Stomach smooth muscle (tissue), 2 donors: Measurements from ENCODE around the gene CAVIN1.
"Not testable (repeated sequence)": the region's sequence is repeated elsewhere in the genome, so short reads cannot be mapped to it uniquely, and the experiment has no call there.

ENCODE experiments used
- H3K27ac ChIP-seq: one replicate; pipeline ENCODE4 v1.7.0; 2013; ENCODE audit warnings: mild to moderate bottlenecking, low read length, inconsistent platforms
- H3K27me3 ChIP-seq, 2 donors: one replicate each; pipeline ENCODE4 v1.7.0; 2013; ENCODE audit warnings: low read length in 2 of 2; ENCODE audit not compliant: insufficient read depth in 2 of 2, control insufficient read depth in 1 of 2
- H3K36me3 ChIP-seq, 2 donors: one replicate each; pipeline ENCODE4 v1.7.0; 2013; ENCODE audit warnings: low read length in 2 of 2; ENCODE audit not compliant: control insufficient read depth in 2 of 2, insufficient read depth in 2 of 2
- H3K4me1 ChIP-seq: one replicate; pipeline ENCODE4 v1.7.0; 2013; ENCODE audit warnings: low read length; ENCODE audit not compliant: control insufficient read depth, insufficient read depth
- H3K4me3 ChIP-seq, 2 donors: one replicate each; pipeline ENCODE4 v1.7.0; 2013; ENCODE audit warnings: low read length in 2 of 2
- H3K9ac ChIP-seq, 2 donors: one replicate each; pipeline ENCODE4 v1.7.0; 2013; ENCODE audit warnings: low read length in 2 of 2, mild to moderate bottlenecking in 1 of 2
- H3K9me3 ChIP-seq, 2 donors: one replicate each; pipeline ENCODE4 v1.7.0; 2013; ENCODE audit warnings: low read length in 2 of 2; ENCODE audit not compliant: control insufficient read depth in 2 of 2
- donor health status: healthy.
- donor health status: Pancreatic carcinoma.

The CAVIN1 gene

GRCh38 chr17:42405076-42405475, 18.0 kb downstream of the CAVIN1 start:
- Histone ChIP-seq H3K4me3 (no peak overlapping the region), H3K4me1 (peaks cover 72% of the 10 kb centered on the region), H3K9ac (no peak overlapping the region), H3K9me3 (no peaks in the 10 kb centered on the region), H3K27me3 (no peaks in the 10 kb centered on the region), H3K36me3 (peaks cover 16 to 23% of the 10 kb centered on the region in 2 donors), H3K27ac (peak overlapping the region; percentile 37)

DNA sequence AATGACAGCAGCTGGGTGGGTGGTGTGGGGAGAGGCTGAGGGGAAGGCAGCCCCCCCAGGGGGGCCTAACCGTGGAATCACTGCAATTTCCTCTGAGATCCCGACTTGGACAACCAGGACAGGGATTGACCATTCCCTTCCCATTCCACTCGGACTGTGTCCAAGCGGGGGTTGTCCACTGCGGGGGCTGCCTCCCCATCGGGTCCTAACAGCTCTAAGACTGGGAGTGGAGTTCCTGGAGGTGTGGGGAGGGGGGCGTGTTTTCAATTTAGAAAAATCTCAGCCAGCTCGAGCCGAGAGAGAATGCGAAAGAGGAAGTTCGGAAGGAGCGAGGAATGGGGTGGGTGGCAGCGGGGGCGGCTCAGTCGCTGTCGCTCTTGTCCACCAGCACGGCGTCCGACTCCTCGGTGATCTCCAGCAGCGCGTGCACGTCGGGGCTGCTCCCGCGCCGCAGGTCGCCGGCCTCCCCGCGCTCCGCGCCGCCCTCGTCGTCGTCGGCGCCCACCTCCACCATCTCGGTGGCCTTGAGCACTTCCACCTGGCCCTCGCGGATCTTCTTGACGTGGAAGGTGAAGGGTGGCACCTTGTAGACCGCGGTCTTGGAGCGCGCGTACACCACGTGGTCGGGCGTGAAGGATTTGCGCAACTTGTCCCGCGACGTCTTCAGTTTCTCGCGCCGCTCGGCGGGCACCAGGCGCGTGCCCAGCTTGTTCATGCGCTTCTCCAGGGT, 18.6 kb downstream of the CAVIN1 start:
- H3K4me1 ChIP-seq: peaks cover 67% of the 10 kb centered on the region

DNA sequence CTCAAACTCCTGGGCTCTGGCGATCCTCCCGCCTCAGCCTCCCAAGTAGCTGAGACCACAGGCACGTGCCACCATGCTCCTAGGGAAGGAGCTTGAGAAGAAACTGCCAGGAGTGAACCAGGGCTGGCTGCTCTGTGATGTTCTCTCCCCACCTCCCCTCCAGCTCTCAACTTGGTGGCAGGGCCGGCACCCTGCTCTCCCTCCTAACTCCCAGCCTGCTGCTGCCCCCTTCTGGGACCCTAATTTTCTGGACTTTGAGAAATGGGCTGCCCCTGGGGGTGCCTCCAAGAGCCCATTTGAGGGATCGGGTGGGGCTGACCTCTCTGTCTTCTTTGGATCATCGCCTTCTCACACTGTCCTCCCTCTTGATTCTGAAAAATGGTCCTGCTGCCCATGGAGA, 19.9 kb downstream of the CAVIN1 start:
- Histone ChIP-seq H3K4me1 (peaks cover 59% of the 10 kb centered on the region), H3K36me3 (peaks cover 16 to 23% of the 10 kb centered on the region in 2 donors), H3K27ac (peak overlapping the region; percentile 70), H3K9ac (peak overlapping the region in 1 of 2 donors; percentile 29), H3K9me3 (no peaks in the 10 kb centered on the region), H3K4me3 (no peak overlapping the region), H3K27me3 (no peaks in the 10 kb centered on the region)

More for the DNA sequence above, 18.6 kb downstream of the CAVIN1 start:
- H3K36me3 ChIP-seq: peaks cover 16 to 23% of the 10 kb centered on the region in 2 donors
- no peaks in the 10 kb centered on the region for H3K9me3 ChIP-seq
- H3K4me3 ChIP-seq: no peak overlapping the region
- H3K27me3 ChIP-seq: no peaks in the 10 kb centered on the region
- H3K27ac ChIP-seq: peak overlapping the region; percentile 37
- H3K9ac ChIP-seq: no peak overlapping the region

- H3K9ac ChIP-seq: peak overlapping the region in 1 of 2 donors; percentile 35
- H3K36me3 ChIP-seq: peaks cover 16 to 23% of the 10 kb centered on the region in 2 donors
- H3K27ac ChIP-seq: peak overlapping the region; percentile 70
- H3K9me3 ChIP-seq: no peaks in the 10 kb centered on the region
- H3K27me3 ChIP-seq: no peaks in the 10 kb centered on the region
- peaks cover 49% of the 10 kb centered on the region for H3K4me1 ChIP-seq
- no peak overlapping the region for H3K4me3 ChIP-seq
Observed at GRCh38 chr17:42402117-42402516, 20.9 kb downstream of the CAVIN1 start.

DNA sequence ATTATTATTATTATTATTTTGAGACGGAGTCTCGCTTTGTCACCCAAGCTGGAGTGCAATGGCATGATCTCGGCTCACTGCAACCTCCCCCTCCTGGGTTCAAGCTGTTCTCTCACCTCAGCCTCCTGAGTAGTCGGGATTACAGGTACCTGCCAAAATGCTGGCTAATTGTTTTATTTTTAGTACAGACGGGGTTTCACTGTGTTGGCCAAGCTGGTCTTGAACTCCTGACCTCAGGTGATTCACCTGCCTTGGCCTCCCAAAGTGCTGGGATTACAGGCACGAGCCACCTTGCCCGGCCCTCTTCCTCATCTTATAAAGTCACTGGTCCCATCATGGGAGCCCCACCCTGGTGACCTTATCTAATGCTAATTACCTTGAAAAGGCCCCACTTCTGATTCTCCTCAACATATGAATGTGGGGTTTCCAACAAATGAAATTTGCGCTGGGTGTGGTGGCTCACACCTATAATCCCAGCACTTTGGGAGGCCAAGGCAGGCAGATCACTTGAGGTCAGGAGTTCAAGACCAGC, 22.1 kb downstream of the CAVIN1 start:
- H3K9ac ChIP-seq, H3K27ac ChIP-seq, H3K4me3 ChIP-seq, H3K27me3 ChIP-seq, H3K9me3 ChIP-seq: not testable (repeated sequence)
- peaks cover 37% of the 10 kb centered on the region for H3K4me1 ChIP-seq
- peaks cover 16 to 23% of the 10 kb centered on the region in 2 donors for H3K36me3 ChIP-seq

DNA sequence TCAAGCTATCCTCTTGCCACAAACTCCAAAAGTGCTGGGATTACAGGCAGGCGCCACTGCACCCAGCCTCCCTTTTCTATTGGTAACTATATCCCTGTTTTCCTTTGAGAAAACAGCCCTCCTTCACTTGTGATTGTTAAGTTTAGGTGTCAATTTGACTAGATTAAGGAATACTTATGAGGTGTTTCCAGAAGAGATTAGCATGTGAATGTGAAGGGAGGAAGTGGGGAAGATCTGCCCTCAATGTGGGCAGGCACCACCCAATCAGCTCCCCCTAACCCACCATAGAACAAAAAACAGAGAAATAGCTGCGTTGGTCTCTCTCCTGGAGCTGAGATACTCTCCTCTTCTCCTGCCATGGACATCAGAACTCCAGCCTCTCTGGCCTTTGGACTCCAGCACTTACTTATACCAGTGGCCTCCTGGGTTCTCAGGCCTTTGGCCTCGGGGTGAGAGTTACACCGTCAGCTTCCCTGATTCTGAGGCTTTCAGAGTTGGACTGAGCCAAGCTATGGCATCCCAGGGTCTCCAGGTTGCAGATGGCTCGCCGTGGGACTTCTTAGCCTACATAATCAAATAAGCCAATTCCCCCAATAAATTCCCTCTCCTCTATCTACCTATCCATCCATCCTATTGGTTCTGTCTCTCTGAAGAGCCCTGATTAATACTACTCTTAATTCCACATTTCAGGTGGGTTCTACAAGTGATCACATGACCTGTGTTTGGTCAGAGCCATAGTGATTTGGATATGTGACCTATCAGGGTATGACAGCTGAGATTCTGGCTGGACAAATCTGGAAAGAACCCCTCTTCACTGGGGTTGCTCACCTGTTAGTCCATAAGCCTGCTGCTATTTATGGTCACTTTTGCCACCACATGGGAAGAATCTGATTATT, 22.9 kb downstream of the CAVIN1 start:
- Histone ChIP-seq H3K27ac (peak overlapping the region; percentile 18), H3K9me3 (no peaks in the 10 kb centered on the region), H3K36me3 (peaks cover 16 to 22% of the 10 kb centered on the region in 2 donors), H3K4me3 (no peak overlapping the region), H3K4me1 (peaks cover 32% of the 10 kb centered on the region), H3K27me3 (no peaks in the 10 kb centered on the region), H3K9ac (no peak overlapping the region)

- peak overlapping the region; percentile 31 for H3K27ac ChIP-seq
Observed at GRCh38 chr17:42399121-42399520, 23.9 kb downstream of the CAVIN1 start.

GRCh38 chr17:42395601-42396000, 27.5 kb downstream of the CAVIN1 start:
- H3K27ac ChIP-seq, H3K4me1 ChIP-seq, H3K9ac ChIP-seq, H3K36me3 ChIP-seq, H3K9me3 ChIP-seq, H3K4me3 ChIP-seq, H3K27me3 ChIP-seq: not testable (repeated sequence)

More at GRCh38 chr17:42399121-42399520, 23.9 kb downstream of the CAVIN1 start:
- Histone ChIP-seq H3K27me3 (no peaks in the 10 kb centered on the region), H3K4me1 (peaks cover 25% of the 10 kb centered on the region), H3K9me3 (no peaks in the 10 kb centered on the region), H3K36me3 (peaks cover 6 to 11% of the 10 kb centered on the region in 2 donors), H3K9ac (no peak overlapping the region), H3K4me3 (no peak overlapping the region)

GRCh38 chr17:42394838-42395237, 28.2 kb downstream of the CAVIN1 start:
- peaks cover 3% of the 10 kb centered on the region for H3K4me1 ChIP-seq
- H3K27me3 ChIP-seq: no peaks in the 10 kb centered on the region
- H3K36me3 ChIP-seq: no peaks in the 10 kb centered on the region
- H3K9ac ChIP-seq: no peak overlapping the region
- H3K27ac ChIP-seq: no peak overlapping the region
- no peaks in the 10 kb centered on the region for H3K9me3 ChIP-seq
- H3K4me3 ChIP-seq: no peak overlapping the region

DNA sequence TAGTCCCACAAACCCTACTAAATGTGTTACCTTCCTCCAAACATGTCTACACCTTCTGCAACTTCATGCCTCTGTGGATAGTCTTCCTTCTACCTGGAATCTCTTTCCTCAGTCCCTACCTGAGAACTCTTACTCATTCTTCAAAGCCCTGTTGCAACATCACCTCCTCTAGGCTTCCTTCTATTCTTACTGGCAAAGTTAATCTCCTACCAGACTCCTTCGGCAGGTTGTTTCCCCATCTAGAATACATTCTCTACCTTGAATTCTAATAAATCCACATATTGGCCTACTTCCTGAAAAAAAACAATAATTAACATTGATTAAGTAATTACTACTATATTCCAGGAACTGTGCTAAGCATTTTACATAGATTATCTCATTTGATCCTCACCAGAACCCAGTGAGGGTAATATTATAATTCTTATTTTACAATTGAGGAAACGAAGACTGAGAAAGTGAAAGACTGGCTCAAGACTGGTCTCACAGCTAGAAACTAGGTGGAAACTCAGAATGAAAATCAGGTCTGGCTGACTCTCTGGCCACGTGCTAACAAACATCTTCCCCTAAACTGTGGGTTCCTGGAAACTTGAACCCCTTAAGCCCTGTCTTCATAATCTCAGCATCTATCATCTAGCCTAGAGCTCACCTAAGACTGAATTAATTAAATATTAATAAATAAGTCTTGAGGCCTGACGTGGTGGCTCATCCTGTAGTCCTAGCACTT, 30.2 kb downstream of the CAVIN1 start:
- no peaks in the 10 kb centered on the region for H3K4me1 ChIP-seq
- no peaks in the 10 kb centered on the region for H3K27me3 ChIP-seq
- no peak overlapping the region for H3K27ac ChIP-seq

More for the DNA sequence above, 30.2 kb downstream of the CAVIN1 start:
- Histone ChIP-seq H3K9me3 (no peaks in the 10 kb centered on the region), H3K36me3 (no peaks in the 10 kb centered on the region), H3K9ac (no peak overlapping the region), H3K4me3 (no peak overlapping the region)
